ENCODE data around the gene XPR1.

- TF ChIP-seq CTCF (IDR thresholded peaks at IDR 0.05) (no peak), POLR2A (IDR thresholded peaks at IDR 0.05) (no peak), EP300 (IDR thresholded peaks at IDR 0.05) (no peak)
These were observed 99.3 kb downstream of the XPR1 start for GRCh38 chr1:180731131-180731530.
